Measurements from ENCODE around the gene FAM24A. TPM values are rescaled to one million over a fixed set of nuclear protein-coding genes. Genes with fewer than 3 reads are reported as not detected.
"Not testable (repeated sequence)": the region's sequence is repeated elsewhere in the genome, so short reads cannot be mapped to it uniquely, and the experiment has no call there.

The FAM24A gene
- total and polyA plus RNA-seq, 7 donors = not detected

- no peaks in the 10 kb centered on the region for H3K27me3 ChIP-seq (ENCODE audit: insufficient read depth in 3 of 3, low read length in 2 of 3)
- ATAC-seq (no peak), DNase-seq (no peak)
- H3K4me1 ChIP-seq = peaks cover 5% of the 10 kb centered on the region
- no peaks in the 10 kb centered on the region for H3K36me3 ChIP-seq (ENCODE audit: insufficient read depth in 1 of 2, low read depth in 1 of 2)
- no peak overlapping the region for H3K27ac ChIP-seq
- no peak for TF ChIP-seq CTCF (IDR thresholded peaks at IDR 0.05)
- no peak overlapping the region for H3K4me3 ChIP-seq
- intact Hi-C loops (cut with DNase I) = no loop called here
- WGBS, 3 donors = 67 to 98% (median 85%) methylated on average over 1 of the region's 1 CpG
- no peaks in the 10 kb centered on the region for H3K9me3 ChIP-seq
Observed at GRCh38 chr10:122864901-122865300, 45.5 kb upstream of the FAM24A start.

- H3K4me1 ChIP-seq; H3K4me3 ChIP-seq; H3K9me3 ChIP-seq; H3K27ac ChIP-seq; DNase-seq; H3K27me3 ChIP-seq (ENCODE audit: insufficient read depth in 3 of 3, low read length in 2 of 3); intact Hi-C loops (cut with DNase I); ATAC-seq; H3K36me3 ChIP-seq (ENCODE audit: insufficient read depth in 1 of 2, low read depth in 1 of 2): not testable (repeated sequence)
- WGBS, 3 donors = 90 to 94% (median 91%) methylated on average over 3 of the region's 3 CpGs
Observed at GRCh38 chr10:122866757-122867482, 43.5 kb upstream of the FAM24A start.

GRCh38 chr10:122868768-122869167 lies 41.6 kb upstream of the FAM24A start:
- H3K4me3 ChIP-seq; H3K27me3 ChIP-seq (ENCODE audit: insufficient read depth in 3 of 3, low read length in 2 of 3); ATAC-seq; intact Hi-C loops (cut with DNase I); DNase-seq; H3K36me3 ChIP-seq (ENCODE audit: insufficient read depth in 1 of 2, low read depth in 1 of 2); H3K4me1 ChIP-seq; H3K9me3 ChIP-seq; H3K27ac ChIP-seq: not testable (repeated sequence)
- 91 to 94% (median 92%) methylated on average over 1 of the region's 2 CpGs for WGBS, 3 donors

- H3K4me1 ChIP-seq; H3K9me3 ChIP-seq; ATAC-seq; H3K36me3 ChIP-seq (ENCODE audit: insufficient read depth in 1 of 2, low read depth in 1 of 2); H3K27me3 ChIP-seq (ENCODE audit: insufficient read depth in 3 of 3, low read length in 2 of 3); H3K27ac ChIP-seq; H3K4me3 ChIP-seq; intact Hi-C loops (cut with DNase I); DNase-seq: not testable (repeated sequence)
- WGBS, 3 donors = 83 to 100% (median 95%) methylated on average over 1 of the region's 2 CpGs
Observed at GRCh38 chr10:122871947-122872346, 38.5 kb upstream of the FAM24A start.

GRCh38 chr10:122875843-122876466 lies 34.5 kb upstream of the FAM24A start:
- Histone ChIP-seq H3K4me3 (no peak overlapping the region), H3K27ac (no peak overlapping the region), H3K36me3 (ENCODE audit: insufficient read depth in 1 of 2, low read depth in 1 of 2) (no peaks in the 10 kb centered on the region), H3K4me1 (peaks cover 4% of the 10 kb centered on the region), H3K9me3 (no peaks in the 10 kb centered on the region), H3K27me3 (ENCODE audit: insufficient read depth in 3 of 3, low read length in 2 of 3) (peaks cover 0 to 3% (median 2%) of the 10 kb centered on the region in 3 donors)
- DNase-seq (no peak), ATAC-seq (no peak)
- WGBS, 3 donors = 46 to 59% (median 56%) methylated on average over 6 of the region's 6 CpGs
- TF ChIP-seq CTCF (IDR thresholded peaks at IDR 0.05) = no peak
- intact Hi-C loops (cut with DNase I) = no loop called here

- Histone ChIP-seq H3K27ac (no peak overlapping the region), H3K27me3 (ENCODE audit: insufficient read depth in 3 of 3, low read length in 2 of 3) (peaks cover 0 to 7% (median 4%) of the 10 kb centered on the region in 3 donors), H3K36me3 (ENCODE audit: insufficient read depth in 1 of 2, low read depth in 1 of 2) (no peaks in the 10 kb centered on the region), H3K4me1 (peaks cover 4% of the 10 kb centered on the region), H3K4me3 (no peak overlapping the region), H3K9me3 (no peaks in the 10 kb centered on the region)
- DNase-seq = no peak
- ATAC-seq = no peak
- WGBS, 3 donors = 90 to 92% (median 90%) methylated on average over 1 of the region's 1 CpG
- intact Hi-C loops (cut with DNase I) = no loop called here
- TF ChIP-seq CTCF (IDR thresholded peaks at IDR 0.05) = no peak
Observed at GRCh38 chr10:122876467-122876855, 33.9 kb upstream of the FAM24A start.
